ENCODE results near the gene PSENEN. TPM values are rescaled to one million over a fixed set of nuclear protein-coding genes. Genes with fewer than 3 reads are reported as not detected.
A peak's percentile ranks its signal among the peaks of the same experiment; 100 is the strongest.

Gene PSENEN
- polyA plus RNA-seq, 2 of the 4 experiments (the other 2 are of a cell fraction) = 111 to 191 TPM

DNA sequence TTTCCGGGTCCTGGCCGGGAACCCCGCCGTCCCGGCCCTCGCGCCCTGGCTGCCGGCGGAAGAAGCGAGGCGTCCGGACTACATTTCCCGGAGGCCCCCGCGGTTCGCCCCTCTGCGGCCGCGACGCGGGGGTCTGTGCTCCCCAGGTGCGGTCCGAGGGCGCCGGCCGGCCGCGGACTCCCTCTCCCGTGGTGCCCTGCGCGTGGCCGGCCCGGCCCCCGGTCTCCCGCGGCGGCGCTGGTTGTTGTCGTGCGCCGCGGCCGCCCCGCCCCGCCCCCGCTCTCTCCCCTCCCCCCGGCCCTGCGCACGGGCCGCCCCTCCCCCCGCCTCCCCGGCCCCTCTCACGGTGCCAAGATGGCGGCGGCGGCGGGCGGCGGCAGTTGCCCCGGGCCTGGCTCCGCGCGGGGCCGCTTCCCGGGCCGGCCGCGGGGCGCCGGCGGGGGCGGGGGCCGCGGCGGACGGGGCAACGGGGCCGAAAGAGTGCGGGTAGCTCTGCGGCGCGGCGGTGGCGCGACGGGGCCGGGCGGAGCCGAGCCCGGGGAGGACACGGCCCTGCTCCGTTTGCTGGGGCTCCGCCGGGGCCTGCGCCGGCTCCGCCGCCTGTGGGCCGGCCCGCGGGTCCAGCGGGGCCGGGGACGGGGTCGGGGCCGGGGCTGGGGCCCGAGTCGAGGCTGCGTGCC is 27.6 kb upstream of the PSENEN start, which contains the start of gene KMT2B (continued):
- TF ChIP-seq, protein P1, sequence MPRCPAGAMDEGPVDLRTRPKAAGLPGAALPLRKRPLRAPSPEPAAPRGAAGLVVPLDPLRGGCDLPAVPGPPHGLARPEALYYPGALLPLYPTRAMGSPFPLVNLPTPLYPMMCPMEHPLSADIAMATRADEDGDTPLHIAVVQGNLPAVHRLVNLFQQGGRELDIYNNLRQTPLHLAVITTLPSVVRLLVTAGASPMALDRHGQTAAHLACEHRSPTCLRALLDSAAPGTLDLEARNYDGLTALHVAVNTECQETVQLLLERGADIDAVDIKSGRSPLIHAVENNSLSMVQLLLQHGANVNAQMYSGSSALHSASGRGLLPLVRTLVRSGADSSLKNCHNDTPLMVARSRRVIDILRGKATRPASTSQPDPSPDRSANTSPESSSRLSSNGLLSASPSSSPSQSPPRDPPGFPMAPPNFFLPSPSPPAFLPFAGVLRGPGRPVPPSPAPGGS (IDR thresholded peaks at IDR 0.05) = peak; percentile 96
- TF ChIP-seq POLR2AphosphoS2 (conservative IDR thresholded peaks at IDR 0.05; ENCODE audit: low read length) (no peak), CHD4 (IDR thresholded peaks at IDR 0.05; ENCODE audit: borderline replicate concordance) (no peak), NFE2L2 (conservative IDR thresholded peaks at IDR 0.05; ENCODE audit: low read length) (no peak), HDAC2 (IDR thresholded peaks at IDR 0.05) (no peak), CBX2 (IDR thresholded peaks at IDR 0.05; ENCODE audit: borderline replicate concordance, low read depth) (no peak), JUN (IDR thresholded peaks at IDR 0.05) (peak; percentile 76 to 94; a peak in 4 of 5 replicates)
- TF ChIP-seq, protein P2, sequence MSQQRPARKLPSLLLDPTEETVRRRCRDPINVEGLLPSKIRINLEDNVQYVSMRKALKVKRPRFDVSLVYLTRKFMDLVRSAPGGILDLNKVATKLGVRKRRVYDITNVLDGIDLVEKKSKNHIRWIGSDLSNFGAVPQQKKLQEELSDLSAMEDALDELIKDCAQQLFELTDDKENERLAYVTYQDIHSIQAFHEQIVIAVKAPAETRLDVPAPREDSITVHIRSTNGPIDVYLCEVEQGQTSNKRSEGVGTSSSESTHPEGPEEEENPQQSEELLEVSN (IDR thresholded peaks at IDR 0.05; ENCODE audit: borderline replicate concordance, low read depth) = no peak

DNA sequence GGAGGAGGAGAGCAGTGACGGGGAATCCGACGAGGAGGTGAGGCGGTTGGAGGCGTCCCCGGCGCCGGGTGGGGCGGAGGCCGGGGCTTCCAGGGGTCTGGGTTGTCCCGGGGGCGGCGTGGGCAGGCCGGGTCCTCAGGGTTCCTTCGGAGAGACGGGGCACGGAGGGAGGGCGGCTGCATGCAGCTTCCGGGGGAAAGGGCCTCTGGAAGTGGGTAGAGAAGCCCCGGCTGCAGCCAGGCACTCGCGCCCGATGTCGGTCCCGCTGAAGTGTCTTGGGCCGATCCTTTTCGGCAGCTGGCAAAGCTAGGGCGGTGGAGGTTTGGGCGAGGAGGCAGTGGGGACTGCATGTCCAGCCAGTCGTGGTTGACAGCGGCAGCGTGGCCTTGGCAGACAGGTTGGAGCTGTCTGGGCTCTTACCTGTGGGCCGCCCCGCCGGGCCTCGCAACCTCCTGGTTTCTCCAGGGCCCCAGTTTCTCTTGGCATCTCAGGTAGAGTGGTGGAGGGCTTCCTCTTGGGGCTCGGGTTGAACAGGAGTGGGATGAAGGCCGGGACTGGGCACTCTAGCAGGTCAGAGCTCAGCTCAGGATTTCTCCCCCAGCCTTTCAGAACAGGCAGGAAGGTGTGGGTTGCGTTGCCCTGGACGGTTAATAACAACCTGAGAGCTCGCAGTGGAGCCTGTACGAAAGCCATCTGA is 27.0 kb upstream of the PSENEN start:
- DNase-seq (ENCODE audit: low read depth in 1 of 2, low spot score in 1 of 2) = peak; percentile 40 to 50
- Histone ChIP-seq H3K9me3 (no peaks in the 10 kb centered on the region), H3K4me2 (peak overlapping the region; percentile 98), H3K4me1 (peaks cover 20% of the 10 kb centered on the region), H3K4me3 (peak overlapping the region; percentile 87), H3K27ac (peak overlapping the region; percentile 91 to 98)
- no peak for TF ChIP-seq ZSCAN20 (CRISPR knock-in tag; IDR thresholded peaks at IDR 0.05)
- TF ChIP-seq EHF (CRISPR knock-in tag; IDR thresholded peaks at IDR 0.05) = no peak
- TF ChIP-seq, protein P3, sequence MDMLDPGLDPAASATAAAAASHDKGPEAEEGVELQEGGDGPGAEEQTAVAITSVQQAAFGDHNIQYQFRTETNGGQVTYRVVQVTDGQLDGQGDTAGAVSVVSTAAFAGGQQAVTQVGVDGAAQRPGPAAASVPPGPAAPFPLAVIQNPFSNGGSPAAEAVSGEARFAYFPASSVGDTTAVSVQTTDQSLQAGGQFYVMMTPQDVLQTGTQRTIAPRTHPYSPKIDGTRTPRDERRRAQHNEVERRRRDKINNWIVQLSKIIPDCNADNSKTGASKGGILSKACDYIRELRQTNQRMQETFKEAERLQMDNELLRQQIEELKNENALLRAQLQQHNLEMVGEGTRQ (IDR thresholded peaks at IDR 0.05) = no peak
- TF ChIP-seq, protein P4, sequence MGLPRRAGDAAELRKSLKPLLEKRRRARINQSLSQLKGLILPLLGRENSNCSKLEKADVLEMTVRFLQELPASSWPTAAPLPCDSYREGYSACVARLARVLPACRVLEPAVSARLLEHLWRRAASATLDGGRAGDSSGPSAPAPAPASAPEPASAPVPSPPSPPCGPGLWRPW (IDR thresholded peaks at IDR 0.05) = no peak
- TF ChIP-seq CHD2 (IDR thresholded peaks at IDR 0.05; ENCODE audit: low read length, partially characterized antibody) = no peak
- TF ChIP-seq BHLHE40 (IDR thresholded peaks at IDR 0.05; ENCODE audit: low read depth, low read length) = no peak
- TF ChIP-seq NFE2L2 (conservative IDR thresholded peaks at IDR 0.05; ENCODE audit: low read length) = no peak
- TF ChIP-seq, protein P5, sequence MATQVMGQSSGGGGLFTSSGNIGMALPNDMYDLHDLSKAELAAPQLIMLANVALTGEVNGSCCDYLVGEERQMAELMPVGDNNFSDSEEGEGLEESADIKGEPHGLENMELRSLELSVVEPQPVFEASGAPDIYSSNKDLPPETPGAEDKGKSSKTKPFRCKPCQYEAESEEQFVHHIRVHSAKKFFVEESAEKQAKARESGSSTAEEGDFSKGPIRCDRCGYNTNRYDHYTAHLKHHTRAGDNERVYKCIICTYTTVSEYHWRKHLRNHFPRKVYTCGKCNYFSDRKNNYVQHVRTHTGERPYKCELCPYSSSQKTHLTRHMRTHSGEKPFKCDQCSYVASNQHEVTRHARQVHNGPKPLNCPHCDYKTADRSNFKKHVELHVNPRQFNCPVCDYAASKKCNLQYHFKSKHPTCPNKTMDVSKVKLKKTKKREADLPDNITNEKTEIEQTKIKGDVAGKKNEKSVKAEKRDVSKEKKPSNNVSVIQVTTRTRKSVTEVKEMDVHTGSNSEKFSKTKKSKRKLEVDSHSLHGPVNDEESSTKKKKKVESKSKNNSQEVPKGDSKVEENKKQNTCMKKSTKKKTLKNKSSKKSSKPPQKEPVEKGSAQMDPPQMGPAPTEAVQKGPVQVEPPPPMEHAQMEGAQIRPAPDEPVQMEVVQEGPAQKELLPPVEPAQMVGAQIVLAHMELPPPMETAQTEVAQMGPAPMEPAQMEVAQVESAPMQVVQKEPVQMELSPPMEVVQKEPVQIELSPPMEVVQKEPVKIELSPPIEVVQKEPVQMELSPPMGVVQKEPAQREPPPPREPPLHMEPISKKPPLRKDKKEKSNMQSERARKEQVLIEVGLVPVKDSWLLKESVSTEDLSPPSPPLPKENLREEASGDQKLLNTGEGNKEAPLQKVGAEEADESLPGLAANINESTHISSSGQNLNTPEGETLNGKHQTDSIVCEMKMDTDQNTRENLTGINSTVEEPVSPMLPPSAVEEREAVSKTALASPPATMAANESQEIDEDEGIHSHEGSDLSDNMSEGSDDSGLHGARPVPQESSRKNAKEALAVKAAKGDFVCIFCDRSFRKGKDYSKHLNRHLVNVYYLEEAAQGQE (IDR thresholded peaks at IDR 0.05) = no peak
- TF ChIP-seq SREBF2 (IDR thresholded peaks at IDR 0.05) = no peak
- TF ChIP-seq, protein P6, sequence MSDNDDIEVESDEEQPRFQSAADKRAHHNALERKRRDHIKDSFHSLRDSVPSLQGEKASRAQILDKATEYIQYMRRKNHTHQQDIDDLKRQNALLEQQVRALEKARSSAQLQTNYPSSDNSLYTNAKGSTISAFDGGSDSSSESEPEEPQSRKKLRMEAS (IDR thresholded peaks at IDR 0.05) = no peak
- TF ChIP-seq FOSL2 (IDR thresholded peaks at IDR 0.05) = no peak
- no peak for TF ChIP-seq FOSL2 (CRISPR knock-in tag; IDR thresholded peaks at IDR 0.05)
- no peak for TF ChIP-seq TFCP2L1 (CRISPR knock-in tag; IDR thresholded peaks at IDR 0.05)
- no peak for TF ChIP-seq HOXA7 (CRISPR knock-in tag; IDR thresholded peaks at IDR 0.05)
- no peak for TF ChIP-seq CBX8 (IDR thresholded peaks at IDR 0.05)
- CTCF ChIA-PET = interaction anchor here (0.6 to 5.0 kb wide), 11 partner anchors 10 to 170 kb away, joined by 3 to 29 read pairs (median 5); partner anchors contain the start of genes PSENEN and U2AF1L4
- POLR2A ChIA-PET = interaction anchor here (0.9 to 1.5 kb wide), 5 partner anchors 10 to 30 kb away, joined by 3 to 7 read pairs (median 4); partner anchors contain the start of gene LIN37
- ATAC-seq = peak in 1 of 2 experiments; percentile 1; a peak in 1 of 6 replicates
- FAIRE-seq = no peak
- WGBS (ENCODE audit: missing lambda C conversion rate) = under 1% methylated on average over 32 of the region's 42 CpGs

Data from A549 (cell line).